Fibroblast of the conjunctiva (primary cell): ENCODE data around the gene COL27A1.

Experiments
- DNase-seq: peaks from one replicate; pipeline ENCODE4 v3.0.0-alpha.2; 2010; ENCODE audit warnings: low read depth

Gene COL27A1

GRCh38 chr9:114248299-114248707 is 93.0 kb downstream of the COL27A1 start:
- DNase-seq: no peak

- no peak for DNase-seq
These were observed 94.3 kb downstream of the COL27A1 start for GRCh38 chr9:114249424-114250234.

- DNase-seq: peak; percentile 85
These were observed 94.9 kb downstream of the COL27A1 start for GRCh38 chr9:114250235-114250568.

- no peak for DNase-seq
These were observed 95.3 kb downstream of the COL27A1 start for GRCh38 chr9:114250648-114251047.

- DNase-seq: no peak
These were observed 97.1 kb downstream of the COL27A1 start for GRCh38 chr9:114252394-114252793.

GRCh38 chr9:114256827-114257328 is 101.5 kb downstream of the COL27A1 start:
- no peak for DNase-seq

GRCh38 chr9:114258218-114258617 is 102.9 kb downstream of the COL27A1 start:
- no peak for DNase-seq

- no peak for DNase-seq
These were observed 103.8 kb downstream of the COL27A1 start for GRCh38 chr9:114258866-114259797.

- DNase-seq: no peak
These were observed 104.6 kb downstream of the COL27A1 start for GRCh38 chr9:114259798-114260523.

- no peak for DNase-seq
These were observed 105.7 kb downstream of the COL27A1 start for GRCh38 chr9:114261026-114261425.

GRCh38 chr9:114261987-114262386 is 106.7 kb downstream of the COL27A1 start:
- no peak for DNase-seq

- no peak for DNase-seq
These were observed 108.6 kb downstream of the COL27A1 start for GRCh38 chr9:114263853-114264510.

GRCh38 chr9:114264806-114265550 is 109.6 kb downstream of the COL27A1 start:
- no peak for DNase-seq

GRCh38 chr9:114266969-114267368 is 111.6 kb downstream of the COL27A1 start:
- DNase-seq: no peak

GRCh38 chr9:114269023-114269422 is 113.7 kb downstream of the COL27A1 start:
- DNase-seq: no peak

- DNase-seq: no peak
These were observed 115.0 kb downstream of the COL27A1 start for GRCh38 chr9:114270120-114270975.

GRCh38 chr9:114271556-114272510 is 116.5 kb downstream of the COL27A1 start:
- peak; percentile 47 for DNase-seq

GRCh38 chr9:114272739-114273431 is 117.5 kb downstream of the COL27A1 start:
- no peak for DNase-seq
